Astrocyte (in vitro differentiated cells and primary cell): ENCODE measurements around the gene ELK1. TPM values are rescaled to one million over a fixed set of nuclear protein-coding genes. Genes with fewer than 3 reads are reported as not detected.

ENCODE experiments used
- DNase-seq: peaks from one replicate; pipeline ENCODE4 v3.0.0-alpha.2; 2010; ENCODE audit warnings: low read depth
- FAIRE-seq: peaks from 2 replicates; lab custom pipeline; 2011; peaks lifted over from hg19 to GRCh38; lab: Jason Lieb, UNC
- H2AFZ ChIP-seq: 2 replicates; pipeline ENCODE4 v1.6.0; 2012; ENCODE audit warnings: low read depth, low read length, inconsistent platforms
- H3K27ac ChIP-seq: 2 replicates; pipeline ENCODE4 v1.5.1; 2011; ENCODE audit warnings: low read depth, low read length, inconsistent platforms
- H3K27me3 ChIP-seq: 2 replicates; pipeline ENCODE4 v1.6.0; 2011; ENCODE audit warnings: low read length, inconsistent platforms; ENCODE audit not compliant: insufficient read depth
- H3K36me3 ChIP-seq: 2 replicates; pipeline ENCODE4 v1.5.1; 2011; ENCODE audit warnings: low read length, inconsistent platforms; ENCODE audit not compliant: insufficient read depth
- H3K4me1 ChIP-seq: 2 replicates; pipeline ENCODE4 v1.5.1; 2011; ENCODE audit warnings: low read length, inconsistent platforms; ENCODE audit not compliant: insufficient read depth
- H3K4me2 ChIP-seq: 2 replicates; pipeline ENCODE4 v1.6.0; 2012; ENCODE audit warnings: low read length, inconsistent platforms
- H3K4me3 ChIP-seq: 2 replicates; pipeline ENCODE4 v1.5.1; 2011; ENCODE audit warnings: low read depth, mild to moderate bottlenecking, low read length, inconsistent platforms; ENCODE audit not compliant: insufficient read depth
- H3K79me2 ChIP-seq: 2 replicates; pipeline ENCODE4 v1.6.0; 2012; ENCODE audit warnings: mild to moderate bottlenecking, low read length, inconsistent platforms; ENCODE audit not compliant: insufficient read depth
- H3K9ac ChIP-seq: 2 replicates; pipeline ENCODE4 v1.6.0; 2012; ENCODE audit warnings: mild to moderate bottlenecking, low read length, inconsistent platforms
- H3K9me3 ChIP-seq: 2 replicates; pipeline ENCODE4 v1.5.1; 2012; ENCODE audit warnings: low read depth, mild to moderate bottlenecking, low read length, inconsistent platforms; ENCODE audit not compliant: insufficient read depth
- H4K20me1 ChIP-seq: 2 replicates; pipeline ENCODE4 v1.6.0; 2012; ENCODE audit warnings: low read length, inconsistent platforms; ENCODE audit not compliant: insufficient read depth
- H3K27ac Mint-ChIP-seq: one replicate; pipeline ENCODE4 v1.8.0; 2021; ENCODE audit warnings: mild to moderate bottlenecking, mixed read lengths; ENCODE audit not compliant: unreplicated experiment
- H3K27me3 Mint-ChIP-seq: one replicate; pipeline ENCODE4 v1.8.0; 2021; ENCODE audit warnings: low read depth, mixed read lengths; ENCODE audit not compliant: unreplicated experiment
- H3K36me3 Mint-ChIP-seq: one replicate; pipeline ENCODE4 v1.8.0; 2021; ENCODE audit warnings: low read depth, mixed read lengths; ENCODE audit not compliant: unreplicated experiment
- H3K4me1 Mint-ChIP-seq: one replicate; pipeline ENCODE4 v1.8.0; 2021; ENCODE audit warnings: low read depth, mixed read lengths; ENCODE audit not compliant: unreplicated experiment
- H3K4me3 Mint-ChIP-seq: one replicate; pipeline ENCODE4 v1.8.0; 2021; ENCODE audit warnings: mild to moderate bottlenecking, moderate library complexity, mixed read lengths; ENCODE audit not compliant: unreplicated experiment
- H3K9me3 Mint-ChIP-seq: one replicate; pipeline ENCODE4 v1.8.0; 2021; ENCODE audit warnings: mild to moderate bottlenecking, mixed read lengths; ENCODE audit not compliant: unreplicated experiment
- CTCF ChIP-seq: IDR thresholded peaks from 2 replicates; pipeline ENCODE4 v1.5.1; 2011; ENCODE audit warnings: low read depth, mild to moderate bottlenecking, inconsistent platforms, low read length, moderate library complexity; ENCODE audit not compliant: insufficient read depth
- EZH2 ChIP-seq: IDR thresholded peaks from 2 replicates; pipeline ENCODE4 v1.6.1; 2012; ENCODE audit warnings: mild to moderate bottlenecking, low read length, inconsistent platforms; ENCODE audit not compliant: insufficient read depth
- total RNA-seq: library from RNA; stranded (reverse); gene quantifications from 2 replicates; pipeline ENCODE4 v1.2.1, GENCODE V29; 2021

Gene ELK1
- total RNA-seq, 1 donor from 2014 or later, result 34.1 TPM

GRCh38 chrX:47623540-47624027 is 26.8 kb downstream of the ELK1 start:
- peak overlapping the region; percentile 80 for H3K4me2 ChIP-seq
- TF ChIP-seq CTCF (no peak), EZH2 (no peak)

GRCh38 chrX:47621851-47622250 is 28.5 kb downstream of the ELK1 start:
- DNase-seq, result no peak
- no peak overlapping the region for H3K4me3 ChIP-seq

More at GRCh38 chrX:47623540-47624027, 26.8 kb downstream of the ELK1 start:
- H3K27ac ChIP-seq, result no peak overlapping the region
- Mint-ChIP-seq H3K4me1 (no peaks in the 10 kb centered on the region), H3K9me3 (no peaks in the 10 kb centered on the region), H3K27me3 (peaks cover 9% of the 10 kb centered on the region), H3K4me3 (peak overlapping the region; percentile 77), H3K27ac (no peak overlapping the region), H3K36me3 (no peaks in the 10 kb centered on the region)
- peak overlapping the region; percentile 47 for H2AFZ ChIP-seq
- no peaks in the 10 kb centered on the region for H3K36me3 ChIP-seq
- no peak overlapping the region for H3K9ac ChIP-seq
- H3K27me3 ChIP-seq, result no peaks in the 10 kb centered on the region
- no peaks in the 10 kb centered on the region for H3K79me2 ChIP-seq
- H3K4me3 ChIP-seq, result peak overlapping the region; percentile 46
- H3K9me3 ChIP-seq, result no peaks in the 10 kb centered on the region
- H4K20me1 ChIP-seq, result no peaks in the 10 kb centered on the region
- H3K4me1 ChIP-seq, result no peaks in the 10 kb centered on the region
- peak; percentile 20 for FAIRE-seq
- peak; percentile 70 for DNase-seq

More at GRCh38 chrX:47621851-47622250, 28.5 kb downstream of the ELK1 start:
- Mint-ChIP-seq H3K9me3 (no peaks in the 10 kb centered on the region), H3K27ac (no peak overlapping the region), H3K4me3 (no peak overlapping the region), H3K27me3 (peaks cover 18% of the 10 kb centered on the region), H3K36me3 (no peaks in the 10 kb centered on the region), H3K4me1 (no peaks in the 10 kb centered on the region)
- no peak overlapping the region for H3K27ac ChIP-seq
- TF ChIP-seq CTCF, result no peak
- TF ChIP-seq EZH2, result no peak
- H3K79me2 ChIP-seq, result no peaks in the 10 kb centered on the region
- no peak overlapping the region for H3K9ac ChIP-seq
- H3K36me3 ChIP-seq, result no peaks in the 10 kb centered on the region
- H3K9me3 ChIP-seq, result no peaks in the 10 kb centered on the region
- H3K4me2 ChIP-seq, result no peak overlapping the region
- H2AFZ ChIP-seq, result no peak overlapping the region
- no peak for FAIRE-seq
- H3K4me1 ChIP-seq, result no peaks in the 10 kb centered on the region
- no peaks in the 10 kb centered on the region for H3K27me3 ChIP-seq
- H4K20me1 ChIP-seq, result no peaks in the 10 kb centered on the region
